Measurements from ENCODE around the gene WSB1.
"Not testable (repeated sequence)": the region's sequence is repeated elsewhere in the genome, so short reads cannot be mapped to it uniquely, and the experiment has no call there.

Gene WSB1, protein sequence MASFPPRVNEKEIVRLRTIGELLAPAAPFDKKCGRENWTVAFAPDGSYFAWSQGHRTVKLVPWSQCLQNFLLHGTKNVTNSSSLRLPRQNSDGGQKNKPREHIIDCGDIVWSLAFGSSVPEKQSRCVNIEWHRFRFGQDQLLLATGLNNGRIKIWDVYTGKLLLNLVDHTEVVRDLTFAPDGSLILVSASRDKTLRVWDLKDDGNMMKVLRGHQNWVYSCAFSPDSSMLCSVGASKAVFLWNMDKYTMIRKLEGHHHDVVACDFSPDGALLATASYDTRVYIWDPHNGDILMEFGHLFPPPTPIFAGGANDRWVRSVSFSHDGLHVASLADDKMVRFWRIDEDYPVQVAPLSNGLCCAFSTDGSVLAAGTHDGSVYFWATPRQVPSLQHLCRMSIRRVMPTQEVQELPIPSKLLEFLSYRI

DNA sequence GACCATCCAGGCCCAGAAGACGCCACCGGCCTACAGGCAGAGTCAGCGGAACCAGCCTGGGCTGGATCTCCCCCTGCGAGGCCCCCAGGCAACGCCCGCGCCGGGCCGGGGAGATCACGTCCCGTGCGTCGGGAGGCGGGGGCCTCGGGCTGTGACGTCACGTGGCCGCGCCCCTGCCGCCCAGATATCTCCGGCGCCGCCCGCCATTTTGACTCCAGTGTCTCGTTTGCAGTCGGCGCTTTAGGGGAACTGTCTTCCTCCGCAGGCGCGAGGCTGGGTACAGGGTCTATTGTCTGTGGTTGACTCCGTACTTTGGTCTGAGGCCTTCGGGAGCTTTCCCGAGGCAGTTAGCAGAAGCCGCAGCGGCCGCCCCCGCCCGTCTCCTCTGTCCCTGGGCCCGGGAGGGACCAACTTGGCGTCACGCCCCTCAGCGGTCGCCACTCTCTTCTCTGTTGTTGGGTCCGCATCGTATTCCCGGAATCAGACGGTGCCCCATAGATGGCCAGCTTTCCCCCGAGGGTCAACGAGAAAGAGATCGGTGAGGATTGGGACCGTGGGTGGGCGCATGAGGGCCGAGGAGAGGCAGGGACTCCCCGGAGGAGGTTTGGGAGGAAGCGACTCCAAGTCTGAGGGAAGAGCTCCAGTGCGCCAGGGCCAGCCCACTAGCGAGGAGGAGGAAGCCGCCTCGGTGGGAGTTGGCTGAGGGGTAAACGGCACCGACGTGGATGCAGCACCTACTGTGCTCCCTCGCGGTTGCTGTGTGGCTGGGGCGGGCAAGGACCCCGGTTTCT is at the start of gene WSB1:
TSS of gene WSB1 (plus strand) at position 217 of the 791 bp plus-strand sequence. CDS start at position 499, 282 bp downstream.
- Mint-ChIP-seq H3K9me3 (no peaks in the 10 kb centered on the region), H3K36me3 (peaks cover 4 to 14% of the 10 kb centered on the region in 2 donors), H3K4me1 (peaks cover 8 to 40% of the 10 kb centered on the region in 2 donors), H3K27ac (peak within 1 kb of the TSS; percentile 97), H3K27me3 (no peaks in the 10 kb centered on the region), H3K4me3 (peak within 1 kb of the TSS; percentile 92 to 96)
- ATAC-seq (replicated peaks): peak; percentile 84 to 89
- DNase-seq: peak; percentile 91

DNA sequence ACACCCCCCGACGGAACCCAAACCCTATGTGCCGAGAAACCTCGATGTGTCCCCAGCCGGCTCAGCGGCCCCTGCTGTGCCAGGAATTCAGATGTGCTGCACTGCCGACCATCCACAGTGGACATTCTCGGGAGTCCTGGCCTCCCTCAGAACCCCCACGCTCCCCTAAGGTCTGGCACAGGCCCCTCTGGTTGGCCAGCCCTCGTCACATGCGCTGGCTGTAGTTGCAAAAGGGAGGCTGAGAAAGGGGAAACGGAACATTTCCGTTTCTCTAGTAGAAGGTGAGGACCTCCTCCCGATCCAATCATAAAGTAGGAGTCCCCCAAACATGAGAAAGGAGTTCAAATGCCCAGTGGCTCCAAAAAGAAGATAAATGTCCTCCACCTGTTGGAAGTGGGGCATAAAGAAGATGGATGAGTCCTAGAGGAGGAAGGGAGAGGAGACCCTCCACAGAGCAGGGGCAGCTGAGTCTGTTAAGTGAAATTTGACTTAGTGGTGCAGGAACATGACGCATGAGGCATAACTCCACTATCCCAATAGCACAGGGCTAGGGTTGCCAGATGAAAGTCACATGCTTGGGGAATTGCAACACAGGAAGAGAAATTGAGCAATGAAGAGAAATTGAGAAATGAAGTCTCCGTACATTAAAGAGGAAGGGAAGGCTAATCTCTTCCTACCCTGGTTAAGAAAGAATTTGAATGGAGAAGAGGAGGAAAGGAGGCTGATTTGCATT is 49.3 kb upstream of the WSB1 start:
- no peaks in the 10 kb centered on the region for H3K36me3 Mint-ChIP-seq
- H3K9me3 Mint-ChIP-seq: no peaks in the 10 kb centered on the region
- H3K4me1 Mint-ChIP-seq: peaks cover 27 to 45% of the 10 kb centered on the region in 2 donors
- H3K4me3 Mint-ChIP-seq: no peak overlapping the region
- ATAC-seq (replicated peaks) (no peak), DNase-seq (no peak)
- no peak overlapping the region for H3K27ac Mint-ChIP-seq
- H3K27me3 Mint-ChIP-seq: no peaks in the 10 kb centered on the region

DNA sequence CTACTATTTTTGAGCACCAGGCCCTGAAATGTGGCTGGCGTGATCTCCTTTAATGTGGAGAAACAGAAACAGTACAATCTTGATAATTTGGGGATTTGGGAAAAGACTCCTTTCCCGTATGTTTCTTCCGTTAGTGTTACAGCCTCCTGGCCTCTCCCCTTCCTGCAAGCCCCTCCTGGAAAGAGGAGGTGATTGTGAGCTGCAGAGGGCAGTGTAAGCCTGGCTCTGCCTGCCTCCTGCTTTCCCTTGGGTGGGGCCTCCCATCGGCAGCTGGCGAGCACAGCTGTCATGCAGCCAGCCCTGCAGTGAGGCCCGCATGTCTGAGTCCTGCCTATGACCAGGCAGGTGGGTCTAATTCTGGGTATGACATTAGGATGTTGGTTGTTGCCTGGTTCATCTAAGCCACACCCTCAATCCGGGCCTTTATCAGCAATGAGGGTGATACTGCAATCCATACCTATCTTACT is 48.7 kb upstream of the WSB1 start:
- Mint-ChIP-seq H3K4me1 (peaks cover 23 to 39% of the 10 kb centered on the region in 2 donors), H3K27me3 (no peaks in the 10 kb centered on the region), H3K9me3 (no peaks in the 10 kb centered on the region), H3K4me3 (no peak overlapping the region), H3K36me3 (no peaks in the 10 kb centered on the region), H3K27ac (no peak overlapping the region)
- ATAC-seq (replicated peaks) (peak; percentile 81 to 88), DNase-seq (peak; percentile 58)

DNA sequence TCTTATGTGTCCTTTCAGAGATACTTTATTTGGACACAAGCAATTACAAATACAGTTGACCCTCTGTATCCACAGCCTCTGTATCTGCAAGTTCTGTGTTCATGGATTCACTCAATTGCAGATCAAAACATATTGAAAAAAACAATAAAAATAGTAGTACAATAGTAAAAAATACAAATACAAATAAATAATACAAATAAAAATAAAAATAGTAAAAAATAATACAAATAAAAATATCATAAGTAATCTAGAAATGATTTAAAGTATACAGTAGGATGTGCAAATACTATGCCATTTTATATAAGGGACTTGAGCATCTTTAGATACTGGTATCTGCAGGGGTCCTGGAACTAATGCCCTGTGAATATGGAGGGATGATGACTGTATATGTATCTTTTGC is 47.4 kb upstream of the WSB1 start:
- Mint-ChIP-seq H3K27me3 (no peaks in the 10 kb centered on the region), H3K27ac (no peak overlapping the region), H3K9me3 (no peaks in the 10 kb centered on the region), H3K4me1 (peaks cover 14 to 26% of the 10 kb centered on the region in 2 donors), H3K4me3 (no peak overlapping the region), H3K36me3 (no peaks in the 10 kb centered on the region)
- ATAC-seq (replicated peaks) (no peak), DNase-seq (no peak)

DNA sequence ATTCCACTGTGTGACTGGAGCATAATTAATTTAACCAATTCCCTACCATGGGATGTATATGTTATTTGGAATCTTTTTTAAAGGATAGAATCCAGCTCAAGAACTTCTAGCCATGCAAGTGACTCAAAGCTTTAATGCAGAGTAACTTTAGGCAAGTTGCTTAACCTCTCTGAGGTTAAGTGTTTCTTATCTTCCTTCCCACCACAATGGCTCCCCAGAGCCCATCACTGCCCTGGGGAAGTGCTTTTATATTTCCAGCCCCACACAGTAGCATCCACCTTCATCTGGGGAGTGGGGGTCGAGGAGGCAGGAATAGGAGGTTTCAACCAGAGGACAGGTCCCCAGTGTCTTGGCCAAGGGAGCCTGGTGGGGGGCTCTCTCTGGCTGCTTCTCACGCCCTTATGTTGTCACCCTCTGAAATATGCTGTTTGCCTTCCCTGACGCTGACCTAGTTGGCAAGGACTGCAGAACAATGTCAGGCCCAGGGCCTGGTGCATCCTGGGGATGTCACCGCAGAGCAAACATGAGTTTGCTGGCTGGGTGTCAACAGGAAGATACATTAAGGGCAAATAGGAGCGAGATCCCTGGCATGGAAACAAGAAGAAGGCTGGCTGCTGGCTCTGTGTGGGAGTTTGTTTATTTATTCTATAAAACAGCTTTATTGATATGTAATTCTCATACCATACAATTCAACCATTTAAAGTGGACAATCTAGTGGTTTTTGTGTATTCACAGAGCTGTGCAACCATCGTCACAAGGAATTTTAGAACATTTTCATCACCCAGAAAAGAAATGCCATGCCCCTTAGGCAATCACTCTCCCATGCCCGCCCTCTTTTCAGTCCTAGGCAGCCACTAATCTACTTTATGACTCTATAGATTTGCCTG is 46.6 kb upstream of the WSB1 start:
- no peak overlapping the region for H3K27ac Mint-ChIP-seq
- H3K4me3 Mint-ChIP-seq: no peak overlapping the region
- H3K9me3 Mint-ChIP-seq: no peaks in the 10 kb centered on the region
- H3K4me1 Mint-ChIP-seq: peaks cover 15 to 20% of the 10 kb centered on the region in 2 donors
- ATAC-seq (replicated peaks) (no peak), DNase-seq (no peak)
- peaks cover 0 to 4% of the 10 kb centered on the region in 2 donors for H3K27me3 Mint-ChIP-seq
- H3K36me3 Mint-ChIP-seq: peaks cover 0 to 1% of the 10 kb centered on the region in 2 donors

DNA sequence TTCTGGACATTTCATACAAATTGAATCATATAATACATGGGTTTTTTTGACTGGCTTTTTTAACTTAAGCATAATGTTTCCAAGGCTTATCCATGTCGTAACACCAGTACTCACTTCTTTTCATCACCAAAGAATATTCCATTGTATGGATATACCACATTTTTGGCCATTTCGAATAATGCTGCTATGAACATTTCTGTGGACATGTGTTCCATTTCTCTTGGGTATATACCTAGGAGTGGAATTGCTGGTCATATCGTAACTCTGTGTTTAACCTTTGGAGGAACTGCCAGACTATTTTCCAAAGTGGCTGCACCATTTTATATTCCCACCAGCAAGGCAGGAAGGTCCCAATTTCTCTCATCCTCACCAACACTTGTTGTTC is 46.0 kb upstream of the WSB1 start:
- peaks cover 0 to 1% of the 10 kb centered on the region in 2 donors for H3K36me3 Mint-ChIP-seq
- ATAC-seq (replicated peaks) (no peak), DNase-seq (no peak)
- no peak overlapping the region for H3K27ac Mint-ChIP-seq
- no peaks in the 10 kb centered on the region for H3K9me3 Mint-ChIP-seq
- peaks cover 15 to 20% of the 10 kb centered on the region in 2 donors for H3K4me1 Mint-ChIP-seq
- peaks cover 0 to 4% of the 10 kb centered on the region in 2 donors for H3K27me3 Mint-ChIP-seq
- H3K4me3 Mint-ChIP-seq: no peak overlapping the region

DNA sequence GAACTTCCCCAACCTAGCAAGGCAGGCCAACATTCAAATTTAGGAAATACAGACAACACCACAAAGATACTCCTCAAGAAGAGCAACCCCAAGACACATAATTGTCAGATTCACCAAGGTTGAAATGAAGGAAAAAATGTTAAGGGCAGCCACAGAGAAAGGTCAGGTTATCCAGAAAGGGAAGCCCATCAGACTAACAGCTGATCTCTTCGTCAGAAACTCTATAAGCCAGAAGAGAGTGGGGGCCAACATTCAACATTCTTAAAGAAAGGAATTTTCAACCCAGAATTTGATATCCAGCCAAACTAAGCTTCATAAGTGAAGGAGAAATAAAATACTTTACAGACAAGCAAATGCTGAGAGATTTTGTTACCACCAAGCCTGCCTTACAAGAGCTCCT is 43.1 kb upstream of the WSB1 start:
- H3K27me3 Mint-ChIP-seq; H3K4me3 Mint-ChIP-seq; H3K36me3 Mint-ChIP-seq; H3K4me1 Mint-ChIP-seq; H3K9me3 Mint-ChIP-seq; H3K27ac Mint-ChIP-seq; ATAC-seq (replicated peaks); DNase-seq: not testable (repeated sequence)

DNA sequence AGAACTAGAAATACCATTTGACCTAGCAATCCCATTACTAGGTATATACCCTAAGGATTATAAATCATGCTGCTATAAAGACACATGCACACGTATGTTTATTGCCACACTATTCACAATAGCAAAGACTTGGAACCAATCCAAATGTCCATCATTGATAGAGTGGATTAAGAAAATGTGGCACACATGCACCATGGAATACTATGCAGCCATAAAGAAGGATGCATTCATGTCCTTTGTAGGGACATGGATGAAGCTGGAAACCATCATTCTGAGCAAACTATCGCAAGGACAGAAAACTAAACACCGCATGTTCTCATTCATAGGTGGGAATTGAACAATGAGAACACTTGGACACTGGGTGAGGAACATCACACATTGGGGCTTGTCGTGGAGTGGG is 39.1 kb upstream of the WSB1 start:
- H3K9me3 Mint-ChIP-seq; H3K4me3 Mint-ChIP-seq; ATAC-seq (replicated peaks); H3K4me1 Mint-ChIP-seq; H3K27me3 Mint-ChIP-seq; DNase-seq; H3K36me3 Mint-ChIP-seq; H3K27ac Mint-ChIP-seq: not testable (repeated sequence)

DNA sequence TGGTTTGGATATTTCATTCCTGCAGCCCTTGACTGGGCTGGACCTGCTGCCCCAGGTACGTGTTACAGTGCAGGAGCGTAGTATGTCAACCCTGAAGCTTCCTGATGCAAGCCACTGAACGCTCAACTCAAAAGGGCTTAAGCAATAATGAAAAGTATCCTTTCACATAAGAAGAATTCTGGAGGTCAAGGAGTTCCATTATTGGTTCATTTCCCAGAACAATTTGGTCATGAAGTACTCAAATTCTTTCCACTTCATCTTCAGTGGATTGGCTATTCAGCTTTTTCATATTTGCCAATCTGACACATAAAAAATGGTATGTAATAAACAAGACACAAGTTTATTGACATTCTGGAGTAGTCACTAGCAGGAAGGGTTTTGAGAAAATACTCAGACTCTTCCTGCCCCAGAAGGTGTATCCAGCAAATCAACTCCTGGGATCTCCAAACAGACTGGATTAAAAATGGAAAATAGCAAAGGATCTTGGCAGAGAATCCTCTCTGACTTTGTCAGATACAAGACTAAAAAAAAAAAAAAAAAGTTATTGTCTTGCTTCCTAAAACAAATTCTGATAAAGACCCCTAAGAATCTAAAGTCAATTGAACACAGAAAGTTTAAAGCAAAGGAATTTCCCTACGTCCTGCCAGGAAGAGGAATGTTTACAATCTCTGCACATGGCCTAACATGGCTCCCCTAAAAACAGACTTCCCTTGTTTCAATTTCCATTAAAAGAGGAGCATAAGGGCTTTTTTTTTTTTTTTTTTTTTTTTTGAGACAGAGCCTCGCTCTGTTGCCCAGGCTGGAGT is 37.5 kb upstream of the WSB1 start:
- DNase-seq (no peak), ATAC-seq (replicated peaks) (no peak)
- Mint-ChIP-seq H3K4me1 (peaks cover 8% of the 10 kb centered on the region in 2 donors), H3K9me3 (peaks cover 0 to 2% of the 10 kb centered on the region in 2 donors), H3K4me3 (no peak overlapping the region), H3K27me3 (peaks cover 0 to 4% of the 10 kb centered on the region in 2 donors), H3K27ac (no peak overlapping the region), H3K36me3 (peaks cover 0 to 1% of the 10 kb centered on the region in 2 donors)

DNA sequence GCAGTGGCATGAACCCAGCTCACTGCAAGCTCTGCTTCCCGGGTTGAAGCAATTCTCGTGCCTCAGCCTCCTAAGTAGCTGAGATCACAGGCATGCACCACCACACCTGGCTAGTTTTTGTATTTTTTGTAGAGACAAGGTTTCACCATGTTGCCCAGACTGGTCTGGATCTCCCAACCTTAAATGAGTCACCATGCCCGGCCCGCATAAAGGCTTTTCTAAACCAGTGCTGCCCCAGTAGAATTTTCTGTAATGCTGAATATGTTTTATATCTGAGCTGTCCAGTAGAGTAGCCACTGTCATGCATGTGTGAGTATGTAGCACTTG is 36.9 kb upstream of the WSB1 start:
- no peak overlapping the region for H3K27ac Mint-ChIP-seq
- H3K4me3 Mint-ChIP-seq: no peak overlapping the region
- H3K36me3 Mint-ChIP-seq: peaks cover 0 to 1% of the 10 kb centered on the region in 2 donors
- H3K4me1 Mint-ChIP-seq: peaks cover 4 to 8% of the 10 kb centered on the region in 2 donors
- DNase-seq: no peak
- ATAC-seq (replicated peaks): no peak
- peaks cover 0 to 1% of the 10 kb centered on the region in 2 donors for H3K27me3 Mint-ChIP-seq
- peaks cover 3 to 4% of the 10 kb centered on the region in 2 donors for H3K9me3 Mint-ChIP-seq

DNA sequence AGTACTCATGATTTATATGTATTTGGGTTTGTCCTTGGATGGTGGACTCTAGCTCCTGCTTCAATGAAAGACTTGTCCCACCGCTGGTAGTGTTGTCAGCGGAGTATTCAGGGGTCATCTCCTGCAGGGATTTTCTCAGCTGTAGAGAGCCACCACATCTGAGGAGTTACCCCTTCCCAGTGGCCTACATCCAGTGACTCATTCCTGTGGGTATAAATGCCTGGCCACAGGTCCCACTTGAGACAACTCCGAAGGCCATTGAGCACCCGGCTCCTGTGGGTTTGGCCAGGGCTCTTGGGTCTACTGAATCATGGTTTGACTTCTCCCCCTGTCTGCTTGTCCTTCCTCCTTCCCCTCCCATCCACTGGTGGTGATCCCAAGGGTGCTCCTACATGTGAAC is 34.6 kb upstream of the WSB1 start:
- Mint-ChIP-seq H3K36me3 (no peaks in the 10 kb centered on the region), H3K27ac (no peak overlapping the region), H3K9me3 (peaks cover 1 to 4% of the 10 kb centered on the region in 2 donors), H3K4me1 (no peaks in the 10 kb centered on the region), H3K27me3 (no peaks in the 10 kb centered on the region), H3K4me3 (no peak overlapping the region)
- ATAC-seq (replicated peaks) (no peak), DNase-seq (no peak)

DNA sequence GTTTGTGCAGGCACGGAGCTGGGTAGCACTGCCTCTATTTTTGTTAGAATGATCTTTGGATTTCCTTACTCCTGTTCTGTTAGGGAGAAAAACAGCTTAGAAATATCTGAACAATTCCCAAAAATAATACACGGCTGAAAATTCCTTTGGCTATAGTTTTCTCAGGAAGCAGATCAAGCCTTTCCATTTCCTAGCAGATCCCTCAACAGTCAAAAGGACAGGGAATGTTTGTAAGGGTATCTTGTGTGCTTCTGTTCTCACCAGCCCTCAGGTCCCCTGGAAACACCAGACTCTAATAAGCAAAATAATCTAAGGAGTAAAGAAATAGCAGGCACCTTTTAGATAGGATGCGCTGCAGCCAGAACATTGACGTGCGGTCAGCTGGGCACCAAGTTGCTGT is 30.5 kb upstream of the WSB1 start:
- peaks cover 1 to 4% of the 10 kb centered on the region in 2 donors for H3K9me3 Mint-ChIP-seq
- no peak overlapping the region for H3K4me3 Mint-ChIP-seq
- ATAC-seq (replicated peaks): no peak
- no peak overlapping the region for H3K27ac Mint-ChIP-seq
- no peak for DNase-seq
- H3K36me3 Mint-ChIP-seq: no peaks in the 10 kb centered on the region
- no peaks in the 10 kb centered on the region for H3K27me3 Mint-ChIP-seq
- no peaks in the 10 kb centered on the region for H3K4me1 Mint-ChIP-seq

Measured in stimulated activated naive B cell treated with anti-CD40 and anti-IgM and Interleukin-4, amounts not matched to agents 10 μg/mL and 1 μg/mL and 100 μg/mL, for 72 hours (primary cell).